Measurements from ENCODE around the gene TMPRSS2.

DNA sequence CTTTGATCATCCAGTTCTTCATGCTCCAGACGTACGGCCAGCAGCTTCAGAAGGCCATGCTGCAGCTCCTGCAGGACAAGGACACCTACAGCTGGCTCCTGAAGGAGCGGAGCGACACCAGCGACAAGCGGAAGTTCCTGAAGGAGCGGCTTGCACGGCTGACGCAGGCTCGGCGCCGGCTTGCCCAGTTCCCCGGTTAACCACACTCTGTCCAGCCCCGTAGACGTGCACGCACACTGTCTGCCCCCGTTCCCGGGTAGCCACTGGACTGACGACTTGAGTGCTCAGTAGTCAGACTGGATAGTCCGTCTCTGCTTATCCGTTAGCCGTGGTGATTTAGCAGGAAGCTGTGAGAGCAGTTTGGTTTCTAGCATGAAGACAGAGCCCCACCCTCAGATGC lies 49.4 kb downstream of the TMPRSS2 start:
- no peak for TF ChIP-seq CTCF (IDR thresholded peaks at IDR 0.05)
- TF ChIP-seq POLR2A (IDR thresholded peaks at IDR 0.05): no peak
